GM12878 (cell line): ENCODE results near the gene RUVBL2. TPM values are rescaled to one million over a fixed set of nuclear protein-coding genes. Genes with fewer than 3 reads are reported as not detected.

Experiments used
- ATAC-seq: fragments of 200-7000 bp; cut with Tn5 transposase; 3 replicates; pipeline ENCODE4 v1.9.1; 2020; ENCODE audit warnings: mild to moderate bottlenecking, moderate library complexity
- BruUV-seq: library from RNA; stranded (reverse); fragments of 400-500 nt; replicated peaks from 2 replicates; lab custom pipeline; 2021; lab: Mats Ljungman, UMichigan
- CTCF ChIA-PET: fragments of 300-600 bp; sonication (Branson Sonifier 250); formaldehyde crosslinking; extraction: SDS; loops from one replicate; lab custom pipeline; 2021; ENCODE audit warnings: inconsistent platforms; lab: Yijun Ruan, JAX
- POLR2A ChIA-PET: fragments of 350-600 bp; formaldehyde crosslinking; extraction: SDS; loops from one replicate; lab custom pipeline; 2021; ENCODE audit warnings: inconsistent platforms; lab: Charles Lee
- RAD21 ChIA-PET: fragments of 300-600 bp; sonication (Branson Sonifier 250); formaldehyde crosslinking; loops from one replicate; lab custom pipeline; 2023; ENCODE audit warnings: antibody characterized with exemption; ENCODE audit not compliant: unreplicated experiment; lab: Charles Lee
- SMC1A ChIA-PET: fragments of 300-600 bp; sonication (Branson Sonifier 250); formaldehyde crosslinking; loops from one replicate; lab custom pipeline; 2023; ENCODE audit not compliant: unreplicated experiment, uncharacterized antibody; lab: Charles Lee
- DNase-seq: peaks from one replicate; pipeline ENCODE4 v3.0.0-alpha.2; 2011; ENCODE audit warnings: low read depth, low spot score
- FAIRE-seq: peaks from 3 replicates; lab custom pipeline; 2011; peaks lifted over from hg19 to GRCh38; lab: Jason Lieb, UNC
- H2AFZ ChIP-seq: 2 replicates; pipeline ENCODE4 v1.6.0; 2011; ENCODE audit warnings: low read depth, low read length, control low read depth; ENCODE audit not compliant: control insufficient read depth
- H3K27ac ChIP-seq: 2 replicates; pipeline ENCODE4 v1.5.1; 2011; ENCODE audit warnings: control low read depth; ENCODE audit not compliant: control insufficient read depth, insufficient read depth
- H3K27me3 ChIP-seq, 2 experiments: replicated peaks in 1 of 2; 2 replicates each; pipeline versions ENCODE4 v1.6.0 to v1.6.1; 2011; ENCODE audit warnings: low read length in 1 of 2; ENCODE audit not compliant: control insufficient read depth in 2 of 2, insufficient read depth in 2 of 2
- H3K36me3 ChIP-seq, 2 experiments: 2 replicates each; pipeline ENCODE4 v1.5.1; 2011; ENCODE audit warnings: low read length in 1 of 2; ENCODE audit not compliant: control insufficient read depth in 2 of 2, insufficient read depth in 2 of 2
- H3K4me1 ChIP-seq: 2 replicates; pipeline ENCODE4 v1.6.1; 2011; ENCODE audit warnings: mild to moderate bottlenecking, low read length, moderate library complexity, mixed read lengths; ENCODE audit not compliant: control insufficient read depth, insufficient read depth
- H3K4me2 ChIP-seq: 2 replicates; pipeline ENCODE4 v1.6.0; 2011; ENCODE audit warnings: control low read depth; ENCODE audit not compliant: control insufficient read depth, insufficient read depth
- H3K4me3 ChIP-seq: fragments of 200-600 bp; sonication (generic); 2 replicates; pipeline ENCODE4 v1.5.1; 2016
- H3K79me2 ChIP-seq: 2 replicates; pipeline ENCODE4 v1.6.0; 2011; ENCODE audit warnings: low read length; ENCODE audit not compliant: control insufficient read depth, insufficient read depth
- H3K9ac ChIP-seq: 2 replicates; pipeline ENCODE4 v1.8.0; 2011; ENCODE audit warnings: low read length, control low read depth, mixed read lengths; ENCODE audit not compliant: control insufficient read depth, insufficient read depth
- H3K9me3 ChIP-seq: replicated peaks from 3 replicates; pipeline ENCODE4 v1.5.1; 2011; ENCODE audit warnings: mild to moderate bottlenecking, low read length; ENCODE audit not compliant: control insufficient read depth, insufficient read depth
- H4K20me1 ChIP-seq: 2 replicates; pipeline ENCODE4 v1.6.0; 2011; ENCODE audit not compliant: control insufficient read depth, insufficient read depth
- ATF3 ChIP-seq: IDR thresholded peaks from 2 replicates; pipeline ENCODE4 v1.6.1; 2011; ENCODE audit warnings: low read depth, mild to moderate bottlenecking, low read length, moderate library complexity, borderline replicate concordance; ENCODE audit errors: extremely low read depth
- WRNIP1 ChIP-seq: IDR thresholded peaks from 2 replicates; pipeline ENCODE4 v1.6.1; 2011; ENCODE audit warnings: low read depth, low read length, improper control_type of control experiment, borderline replicate concordance
- ZNF384 ChIP-seq: IDR thresholded peaks from 2 replicates; pipeline ENCODE4 v1.6.1; 2012; ENCODE audit warnings: low read depth, mild to moderate bottlenecking, low read length, improper control_type of control experiment, borderline replicate concordance
- WGBS: methylation state at CpG from one replicate; pipeline ENCODE4 v1.1.6; 2016; ENCODE audit warnings: low lambda C conversion rate; ENCODE audit not compliant: insufficient replicate concordance, insufficient coverage; ENCODE audit errors: missing lambda C conversion rate; 5-methylcytosine and 5-hydroxymethylcytosine counted together
- in situ Hi-C: fragments of 300-500 bp; cut with MboI; formaldehyde crosslinking; loops from 9 replicates; pipeline ENCODE4 v1.14.3; 2018; ENCODE audit warnings: mixed read lengths
- intact Hi-C: fragments of 100-400 bp; cut with micrococcal nuclease; formaldehyde crosslinking; loops from one replicate; pipeline ENCODE4 v1.14.2; 2022; ENCODE audit not compliant: unreplicated experiment
- polyA plus RNA-seq, 11 experiments: library from polyadenylated mRNA; depleted of rRNA in 4 of 11; unstranded in 6 of 11; stranded (reverse) in 5 of 11; fragments of >200 nt; fragmentation: Nextera tagmentation in 4 of 11; fragmentation: Illumina TruSeq in 1 of 11; extraction: Ambion mirVana in 4 of 11; extraction: Trizol in 1 of 11; gene quantifications; 1 replicate in 1 of 11; 2 replicates in 10 of 11; pipeline versions ENCODE4 v1.2.1 to v1.2.3, GENCODE V29; 2011 to 2016; ENCODE audit warnings: inconsistent platforms in 2 of 11, missing spikeins in 2 of 11, low read depth in 1 of 11
- total RNA-seq, 4 experiments: library from RNA; depleted of rRNA in 3 of 4; stranded (reverse); fragments of >200 nt in 3 of 4; fragmentation: Illumina TruSeq in 1 of 4; extraction: Trizol in 1 of 4; gene quantifications; 2 replicates each; pipeline versions ENCODE4 v1.2.1 to v1.2.3, GENCODE V29; 2013 to 2021

RUVBL2 gene
- total and polyA plus RNA-seq, 10 of the 15 experiments (the other 5 are each of a cell fraction or from before 2014, with no cell fraction given) = 33.8 to 224 (median 125) TPM

- no peak for TF ChIP-seq ATF3
These were observed 1.0 kb upstream of the RUVBL2 start (continued) for GRCh38 chr19:48992581-48993174.

- ChIA-PET CTCF (interaction anchor here (0.8 to 4.0 kb wide), 29 partner anchors 8 to 372 kb away, joined by 3 to 55 read pairs (median 6); partner anchors contain the start of genes CA11, CGB2, HSD17B14 and LHB), SMC1A (interaction anchor here (0.7 to 1.9 kb wide), 10 partner anchors 14 to 348 kb away, joined by 3 to 11 read pairs (median 5); partner anchors contain the start of genes CA11 and FTL), POLR2A (interaction anchor here (0.5 to 3.6 kb wide), 23 partner anchors 11 to 1467 kb away, joined by 3 to 41 read pairs (median 4); partner anchors contain the start of genes BAX, CD37, FTL and PPP1R15A), RAD21 (interaction anchor here (1.0 to 2.4 kb wide), 18 partner anchors 15 to 646 kb away, joined by 3 to 17 read pairs (median 6); partner anchors contain the start of genes BCAT2, CGB2, FTL and HSD17B14)
- intact Hi-C loops = no loop called here
- H3K36me3 ChIP-seq = peaks cover 0 to 2% of the 10 kb centered on the region in 2 experiments; a peak in 3 of 4 replicates
- TF ChIP-seq WRNIP1 (0 out of 2 replicates have a peak, but pooled peaks have one; percentile 21), ZNF384 (no peak)
- H3K4me2 ChIP-seq = peak overlapping the region; percentile 46
- peak overlapping the region; percentile 73 for H3K27ac ChIP-seq
- no peaks in the 10 kb centered on the region for H3K27me3 ChIP-seq
- no peaks in the 10 kb centered on the region for H4K20me1 ChIP-seq
- 2% methylated on average over 12 of the region's 13 CpGs for WGBS
- no peak for FAIRE-seq
- peaks cover 53% of the 10 kb centered on the region for H3K79me2 ChIP-seq
- no peak for ATAC-seq
- H3K9ac ChIP-seq = peak overlapping the region; percentile 90
- in situ Hi-C loops = no loop called here
- H3K4me1 ChIP-seq = peaks cover 3% of the 10 kb centered on the region
- peak overlapping the region; percentile 86 for H2AFZ ChIP-seq
- BruUV-seq = TSS peak; percentile 78
- H3K9me3 ChIP-seq = no peaks in the 10 kb centered on the region
- H3K4me3 ChIP-seq = peak overlapping the region; percentile 74
- no peak for DNase-seq
These were observed 324 bp downstream of the RUVBL2 start for GRCh38 chr19:48994035-48994386.
